Right lobe of liver (tissue), 6 donors: ENCODE results near the gene SOX12. TPM values are rescaled to one million over a fixed set of nuclear protein-coding genes. Genes with fewer than 3 reads are reported as not detected.

Experiments used
- ATAC-seq, 4 donors: fragments of 200-7000 bp; cut with Tn5 transposase; one replicate each; pipeline ENCODE4 v1.9.1; 2020; ENCODE audit warnings: mild to moderate bottlenecking in 4 of 4, moderate library complexity in 4 of 4
- DNase-seq, 3 donors: peaks; one replicate each; pipeline ENCODE4 v3.0.0-alpha.2; 2020
- H3K27ac ChIP-seq, 3 donors: fragments of 200-600 bp; one replicate each; pipeline ENCODE4 v1.8.0; 2022
- H3K27me3 ChIP-seq, 2 donors: fragments of 200-600 bp; one replicate each; pipeline ENCODE4 v1.8.0; 2022
- H3K36me3 ChIP-seq, 4 donors: fragments of 200-600 bp; sonication (generic) in 1 of 4; one replicate each; pipeline versions ENCODE4 v1.5.1 to v1.8.0; 2017 to 2022; ENCODE audit warnings: control low read depth in 1 of 4
- H3K4me1 ChIP-seq, 4 donors: fragments of 200-600 bp; sonication (generic) in 1 of 4; one replicate each; pipeline versions ENCODE4 v1.5.1 to v1.8.0; 2017 to 2022; ENCODE audit warnings: control low read depth in 1 of 4
- H3K4me3 ChIP-seq, 3 donors: fragments of 200-600 bp; one replicate each; pipeline ENCODE4 v1.8.0; 2022
- H3K9me3 ChIP-seq, 4 donors: fragments of 200-600 bp; sonication (generic) in 1 of 4; one replicate each; pipeline versions ENCODE4 v1.5.1 to v1.8.0; 2017 to 2022; ENCODE audit warnings: control low read depth in 1 of 4
- POLR2A ChIP-seq: fragments of 450-650 bp; IDR thresholded peaks from one replicate; pipeline ENCODE4 v1.6.1; 2017; ENCODE audit warnings: antibody characterized with exemption, mild to moderate bottlenecking
- WGBS: methylation state at CpG from one replicate; pipeline ENCODE4 v1.1.6; 2018; ENCODE audit warnings: low coverage, low lambda C conversion rate; ENCODE audit not compliant: insufficient coverage; ENCODE audit errors: missing lambda C conversion rate; 5-methylcytosine and 5-hydroxymethylcytosine counted together
- intact Hi-C, 2 donors: fragments of 100-400 bp; cut with DNase I; formaldehyde crosslinking; loops; one replicate each; pipeline versions ENCODE4 v1.11.2 to v1.14.1; 2022
- total RNA-seq, 6 experiments: library from RNA; depleted of rRNA in 2 of 6; stranded (reverse); fragments of >200 nt in 2 of 6; fragmentation: NEBNext Ultra II Directional in 3 of 6; extraction: Animal tissue kit (Norgen Biotek cat#: 25700) in 3 of 6; gene quantifications; one replicate each; pipeline versions ENCODE4 v1.1.0 to v1.2.4, GENCODE V29; 2016 to 2023
- TF ChIP-seq, protein P1 (sequence below), 4 donors: fragments of 200-600 bp in 3 of 4; fragments of 450-650 bp in 1 of 4; IDR thresholded peaks; one replicate each; pipeline versions ENCODE4 v1.5.1 to v1.8.0; 2016 to 2022; ENCODE audit warnings: antibody characterized with exemption in 4 of 4, mild to moderate bottlenecking in 2 of 4
- donor health status: DM: no; HTN: yes; CAD: no.
- donor health status: DM: no; HTN: no; CAD: no.
- donor health status: DM: no; HTN: no; CAD: no.
- donor health status: DM: no; HTN: yes; CAD: no.
- donor health status: DM: no; HTN: yes; CAD: no.

Gene SOX12
- total RNA-seq, 6 experiments from 2014 or later = 3.6 to 6.4 (median 4.6) TPM

DNA sequence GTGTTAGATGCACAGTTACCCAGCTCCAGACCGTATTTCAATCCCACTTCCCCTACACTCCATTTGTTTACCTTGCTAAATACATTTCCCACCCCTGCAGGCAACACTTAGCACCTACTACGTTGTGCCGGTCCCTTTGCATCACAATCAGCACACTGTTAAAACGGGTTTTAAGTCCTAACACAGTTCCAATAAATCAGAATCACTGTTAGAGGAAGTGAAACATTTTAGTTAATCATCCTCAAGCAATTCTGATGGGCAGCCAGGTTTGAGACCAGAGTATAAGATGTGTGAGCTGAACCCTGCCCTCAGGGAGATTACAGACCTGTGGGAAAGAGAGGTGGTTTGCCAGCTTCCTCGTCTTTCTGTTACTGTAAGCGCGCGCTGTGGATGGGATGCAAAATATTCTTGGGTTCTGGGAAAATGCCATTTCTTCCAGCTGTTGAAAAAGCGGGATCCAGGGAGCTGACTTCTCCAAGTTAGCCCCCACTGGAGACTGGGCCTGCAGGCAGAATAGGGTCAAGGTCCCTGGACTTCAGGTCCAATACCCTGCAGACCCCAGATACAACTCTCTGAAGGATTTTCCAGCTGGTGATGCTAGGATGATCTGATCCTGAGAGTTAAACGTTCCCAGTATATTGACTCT, 24.9 kb upstream of the SOX12 start:
- Histone ChIP-seq H3K27ac (no peak overlapping the region), H3K4me1 (peaks cover 0 to 33% (median 9%) of the 10 kb centered on the region in 4 donors), H3K27me3 (no peaks in the 10 kb centered on the region), H3K4me3 (peak overlapping the region in 1 of 3 donors; percentile 89), H3K36me3 (no peaks in the 10 kb centered on the region), H3K9me3 (no peaks in the 10 kb centered on the region)
- 28% methylated on average over 6 of the region's 10 CpGs for WGBS
- intact Hi-C loops = no loop called here
- DNase-seq (no peak), ATAC-seq (no peak)
- no peak for TF ChIP-seq POLR2A
- TF ChIP-seq, protein P1, sequence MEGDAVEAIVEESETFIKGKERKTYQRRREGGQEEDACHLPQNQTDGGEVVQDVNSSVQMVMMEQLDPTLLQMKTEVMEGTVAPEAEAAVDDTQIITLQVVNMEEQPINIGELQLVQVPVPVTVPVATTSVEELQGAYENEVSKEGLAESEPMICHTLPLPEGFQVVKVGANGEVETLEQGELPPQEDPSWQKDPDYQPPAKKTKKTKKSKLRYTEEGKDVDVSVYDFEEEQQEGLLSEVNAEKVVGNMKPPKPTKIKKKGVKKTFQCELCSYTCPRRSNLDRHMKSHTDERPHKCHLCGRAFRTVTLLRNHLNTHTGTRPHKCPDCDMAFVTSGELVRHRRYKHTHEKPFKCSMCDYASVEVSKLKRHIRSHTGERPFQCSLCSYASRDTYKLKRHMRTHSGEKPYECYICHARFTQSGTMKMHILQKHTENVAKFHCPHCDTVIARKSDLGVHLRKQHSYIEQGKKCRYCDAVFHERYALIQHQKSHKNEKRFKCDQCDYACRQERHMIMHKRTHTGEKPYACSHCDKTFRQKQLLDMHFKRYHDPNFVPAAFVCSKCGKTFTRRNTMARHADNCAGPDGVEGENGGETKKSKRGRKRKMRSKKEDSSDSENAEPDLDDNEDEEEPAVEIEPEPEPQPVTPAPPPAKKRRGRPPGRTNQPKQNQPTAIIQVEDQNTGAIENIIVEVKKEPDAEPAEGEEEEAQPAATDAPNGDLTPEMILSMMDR (IDR thresholded peaks at IDR 0.05) = no peak

DNA sequence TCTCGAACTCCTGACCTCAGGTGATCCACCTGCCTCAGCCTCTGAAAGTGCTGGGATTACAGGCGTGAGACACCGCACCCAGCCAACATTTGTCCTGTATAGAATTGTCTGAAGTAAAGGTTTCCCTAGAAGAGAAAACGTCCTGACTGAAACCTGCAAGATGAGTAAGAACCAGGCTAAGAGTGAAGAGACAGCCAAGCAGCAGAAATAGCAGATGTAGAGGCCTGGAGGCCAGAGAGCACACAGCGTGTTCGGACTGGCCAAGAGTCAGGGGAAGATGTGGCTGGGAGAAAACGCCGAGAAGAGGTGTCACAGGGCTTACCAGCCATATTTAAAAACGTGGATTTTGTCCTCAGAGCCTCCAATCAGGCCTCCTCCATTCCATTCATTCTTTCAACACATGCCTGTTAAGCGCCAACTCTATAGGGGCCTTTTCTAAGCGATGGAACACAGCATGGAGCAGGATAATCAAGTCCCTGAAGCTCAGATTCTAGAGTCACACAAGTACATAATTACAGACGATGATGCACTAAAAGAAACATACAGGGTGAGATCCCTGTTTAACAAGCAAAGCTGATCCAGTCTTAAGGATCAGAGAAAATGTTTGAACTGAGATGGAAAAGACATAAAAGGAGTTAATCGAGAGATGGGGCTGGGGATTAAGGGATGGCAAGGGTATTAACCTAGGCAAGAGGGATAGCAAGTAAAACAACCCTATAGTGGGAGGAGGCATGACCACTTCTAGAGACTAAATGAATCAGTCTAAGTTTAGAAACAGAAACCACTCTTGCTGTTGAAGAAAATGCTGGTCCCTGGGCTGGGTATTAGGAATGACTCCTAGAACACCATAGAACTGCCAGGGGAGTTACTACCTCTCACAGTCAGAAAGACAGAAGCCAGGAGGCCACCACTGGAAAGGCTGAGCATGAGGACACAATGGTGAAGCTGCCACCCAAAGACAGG, 23.2 kb upstream of the SOX12 start:
- intact Hi-C loops = no loop called here
- H3K4me3 ChIP-seq = no peak overlapping the region
- DNase-seq (no peak), ATAC-seq (no peak)
- peak overlapping the region in 2 of 3 donors; percentile 1 to 13 for H3K27ac ChIP-seq
- WGBS = 84% methylated on average over 9 of the region's 13 CpGs
- no peaks in the 10 kb centered on the region for H3K36me3 ChIP-seq
- H3K4me1 ChIP-seq = peaks cover 0 to 28% (median 9%) of the 10 kb centered on the region in 4 donors
- H3K27me3 ChIP-seq = no peaks in the 10 kb centered on the region
- TF ChIP-seq, protein P1 (IDR thresholded peaks at IDR 0.05) = no peak
- TF ChIP-seq POLR2A = no peak
- H3K9me3 ChIP-seq = no peaks in the 10 kb centered on the region

DNA sequence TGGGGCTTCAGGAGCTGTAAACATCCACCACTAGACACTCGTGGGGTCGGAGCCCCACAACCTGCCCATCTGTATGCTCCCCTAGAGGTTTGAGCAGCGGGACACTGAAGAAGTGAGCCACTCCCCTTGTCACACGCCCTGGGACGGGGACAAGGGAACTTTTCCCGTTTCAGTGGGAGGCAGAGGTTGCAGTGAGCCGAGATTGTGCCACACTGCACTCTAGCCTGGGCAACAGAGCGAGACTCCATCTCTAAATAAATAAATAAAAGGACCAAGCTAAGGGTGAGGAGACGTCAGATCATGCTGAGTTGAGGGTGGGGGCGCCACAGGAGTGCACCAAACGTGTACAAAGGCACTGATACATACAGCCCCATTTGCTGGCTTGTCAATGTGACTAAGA, 19.6 kb upstream of the SOX12 start:
- Histone ChIP-seq H3K27me3 (no peaks in the 10 kb centered on the region), H3K27ac (no peak overlapping the region), H3K9me3 (no peaks in the 10 kb centered on the region), H3K4me3 (no peak overlapping the region), H3K4me1 (peaks cover 0 to 7% (median 0%) of the 10 kb centered on the region in 4 donors), H3K36me3 (no peaks in the 10 kb centered on the region)
- no peak for ATAC-seq
- DNase-seq = no peak
- TF ChIP-seq, protein P1 (IDR thresholded peaks at IDR 0.05) = no peak
- no peak for TF ChIP-seq POLR2A
- intact Hi-C loops = no loop called here
- WGBS = 62% methylated on average over 9 of the region's 11 CpGs

DNA sequence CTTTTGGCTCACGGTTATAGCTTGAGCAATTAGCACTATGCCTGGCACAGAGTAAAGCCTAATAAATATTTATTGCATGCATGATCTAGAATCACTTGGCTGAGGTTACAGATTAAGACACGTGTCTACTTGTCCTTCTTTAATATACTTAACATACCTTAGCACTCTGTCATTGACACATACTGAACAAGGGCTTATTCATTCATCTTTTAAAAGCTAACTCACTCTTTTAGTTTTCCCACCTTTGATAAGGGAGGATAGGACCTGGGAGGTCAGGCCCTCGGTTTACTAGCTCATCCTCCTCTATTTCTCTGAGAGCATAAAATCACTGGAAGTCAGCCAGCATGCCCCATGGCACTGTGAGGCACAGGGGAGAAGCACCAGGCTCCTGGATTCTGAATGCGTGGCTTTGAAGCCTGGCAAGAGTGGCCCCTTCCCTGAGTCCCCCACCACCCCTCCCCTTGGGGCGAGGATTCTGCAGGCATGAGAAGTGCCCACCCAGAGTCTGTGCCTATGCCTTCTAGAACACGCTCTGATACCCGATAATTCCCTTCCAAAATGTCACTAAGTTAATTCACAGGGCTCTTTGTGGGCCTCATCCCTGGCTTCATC, 16.8 kb upstream of the SOX12 start:
- Histone ChIP-seq H3K27me3 (no peaks in the 10 kb centered on the region), H3K4me1 (no peaks in the 10 kb centered on the region), H3K9me3 (no peaks in the 10 kb centered on the region), H3K36me3 (no peaks in the 10 kb centered on the region), H3K4me3 (no peak overlapping the region), H3K27ac (peak overlapping the region in 1 of 3 donors; percentile 54)
- TF ChIP-seq POLR2A = no peak
- intact Hi-C loops = no loop called here
- ATAC-seq (no peak), DNase-seq (no peak)
- 77% methylated on average over 5 of the region's 7 CpGs for WGBS
